ENCODE data around the gene RAE1.

GRCh38 chr20:57387945-57388371 lies 36.9 kb downstream of the RAE1 start:
- TF ChIP-seq POLR2A (IDR thresholded peaks at IDR 0.05), result no peak
- TF ChIP-seq, protein P1, sequence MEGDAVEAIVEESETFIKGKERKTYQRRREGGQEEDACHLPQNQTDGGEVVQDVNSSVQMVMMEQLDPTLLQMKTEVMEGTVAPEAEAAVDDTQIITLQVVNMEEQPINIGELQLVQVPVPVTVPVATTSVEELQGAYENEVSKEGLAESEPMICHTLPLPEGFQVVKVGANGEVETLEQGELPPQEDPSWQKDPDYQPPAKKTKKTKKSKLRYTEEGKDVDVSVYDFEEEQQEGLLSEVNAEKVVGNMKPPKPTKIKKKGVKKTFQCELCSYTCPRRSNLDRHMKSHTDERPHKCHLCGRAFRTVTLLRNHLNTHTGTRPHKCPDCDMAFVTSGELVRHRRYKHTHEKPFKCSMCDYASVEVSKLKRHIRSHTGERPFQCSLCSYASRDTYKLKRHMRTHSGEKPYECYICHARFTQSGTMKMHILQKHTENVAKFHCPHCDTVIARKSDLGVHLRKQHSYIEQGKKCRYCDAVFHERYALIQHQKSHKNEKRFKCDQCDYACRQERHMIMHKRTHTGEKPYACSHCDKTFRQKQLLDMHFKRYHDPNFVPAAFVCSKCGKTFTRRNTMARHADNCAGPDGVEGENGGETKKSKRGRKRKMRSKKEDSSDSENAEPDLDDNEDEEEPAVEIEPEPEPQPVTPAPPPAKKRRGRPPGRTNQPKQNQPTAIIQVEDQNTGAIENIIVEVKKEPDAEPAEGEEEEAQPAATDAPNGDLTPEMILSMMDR (IDR thresholded peaks at IDR 0.05), result no peak

All from lower leg skin (tissue), 3 donors.